GM19239 (cell line): ENCODE data around the gene PAQR7.
A peak's percentile ranks its signal among the peaks of the same experiment; 100 is the strongest.

Experiments used
- DNase-seq: peaks from one replicate; pipeline ENCODE4 v3.0.0; 2011; ENCODE audit warnings: low spot score; ENCODE audit not compliant: insufficient read length
- FAIRE-seq: peaks from 2 replicates; lab custom pipeline; 2011; peaks lifted over from hg19 to GRCh38; lab: Jason Lieb, UNC

PAQR7 gene, protein sequence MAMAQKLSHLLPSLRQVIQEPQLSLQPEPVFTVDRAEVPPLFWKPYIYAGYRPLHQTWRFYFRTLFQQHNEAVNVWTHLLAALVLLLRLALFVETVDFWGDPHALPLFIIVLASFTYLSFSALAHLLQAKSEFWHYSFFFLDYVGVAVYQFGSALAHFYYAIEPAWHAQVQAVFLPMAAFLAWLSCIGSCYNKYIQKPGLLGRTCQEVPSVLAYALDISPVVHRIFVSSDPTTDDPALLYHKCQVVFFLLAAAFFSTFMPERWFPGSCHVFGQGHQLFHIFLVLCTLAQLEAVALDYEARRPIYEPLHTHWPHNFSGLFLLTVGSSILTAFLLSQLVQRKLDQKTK

DNA sequence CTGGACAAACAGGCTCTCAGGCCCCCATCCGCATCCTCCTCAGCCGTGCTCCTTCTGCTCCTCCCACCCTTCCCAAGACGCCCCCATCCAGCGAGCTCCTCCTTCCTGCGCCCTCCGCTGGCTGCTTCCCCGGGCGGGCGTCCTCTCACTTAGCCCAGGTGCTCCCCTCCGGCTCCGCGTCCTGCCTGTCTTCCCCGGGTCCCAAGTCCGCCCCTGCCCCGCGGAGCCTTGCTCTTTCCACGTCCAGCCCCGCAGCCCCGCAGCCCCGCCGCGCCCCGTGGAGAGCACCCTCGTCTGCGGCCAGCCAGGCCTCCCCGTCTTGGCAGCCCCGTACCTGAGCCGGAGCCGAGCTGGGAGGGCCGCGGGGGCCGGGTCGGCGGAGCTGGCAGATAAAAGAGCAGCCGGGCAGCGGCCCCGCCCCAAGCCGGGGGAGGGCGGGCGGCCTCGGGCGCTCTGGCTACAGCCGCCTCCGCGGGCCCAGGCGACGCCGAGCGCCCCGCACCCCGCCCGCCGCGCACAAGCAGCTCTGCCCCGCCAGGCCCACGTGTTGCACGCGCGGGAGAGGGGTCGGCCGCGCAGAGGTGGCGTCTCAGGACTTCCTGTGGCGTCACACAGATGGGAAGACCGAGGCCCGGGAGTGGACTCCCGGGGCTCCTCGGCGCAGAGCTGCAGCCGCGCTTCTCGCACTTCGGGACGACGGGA is at the start of gene PAQR7:
Gene PAQR7 (minus strand): TSS at position 555 of the 702 bp plus-strand sequence. CDS start 11,869 bp downstream, outside the sequence.
- no peak for FAIRE-seq
- DNase-seq, result peak; percentile 67

DNA sequence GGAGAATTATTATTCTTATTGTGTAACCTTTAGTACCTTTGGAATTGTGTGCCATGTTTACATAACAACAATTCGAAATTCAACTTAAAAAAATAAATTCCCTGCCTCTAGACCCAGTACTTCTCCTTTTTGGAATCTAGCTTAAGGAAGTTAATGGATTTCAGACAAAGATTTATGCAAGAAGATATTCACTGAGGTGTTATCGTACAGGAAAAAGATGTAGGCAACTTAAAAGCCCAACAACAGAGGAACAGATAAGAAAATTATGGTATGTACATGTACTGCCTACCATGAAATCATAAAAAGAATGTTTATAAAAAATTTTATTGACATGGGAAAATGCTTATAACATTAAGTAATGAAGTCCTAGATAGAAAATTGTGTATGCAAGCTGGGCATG is 48.9 kb upstream of the PAQR7 start:
- FAIRE-seq, result no peak
- DNase-seq, result no peak

DNA sequence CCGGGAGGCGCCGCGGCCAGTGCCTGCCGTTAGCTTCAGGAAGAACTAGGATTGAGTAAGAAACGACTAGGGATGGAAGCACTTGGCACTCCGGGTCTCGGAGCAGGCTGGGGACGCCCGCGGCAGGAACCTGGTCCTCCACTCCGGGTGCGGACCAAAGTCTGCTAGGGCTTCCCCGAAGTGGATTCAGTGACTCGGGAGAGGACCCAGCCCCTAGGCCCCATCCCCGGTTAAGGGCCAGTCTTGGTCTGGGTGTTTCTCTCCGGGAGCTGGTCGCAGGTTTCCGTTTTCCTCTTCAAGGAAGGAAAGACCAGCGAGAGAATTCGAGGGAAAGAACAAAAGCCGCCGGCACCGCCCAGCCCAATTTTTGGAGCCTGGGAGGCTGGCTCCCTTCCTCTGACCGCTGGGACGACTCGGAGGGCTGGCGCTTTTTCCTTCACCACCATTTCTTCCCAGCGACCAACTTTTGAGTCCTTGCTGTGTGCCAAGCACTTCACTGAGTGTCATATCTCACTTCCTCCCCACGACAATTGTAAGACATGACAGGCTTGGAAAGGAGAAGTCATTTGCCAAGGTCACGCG is 47.6 kb upstream of the PAQR7 start:
- FAIRE-seq (peak; percentile 8), DNase-seq (no peak)

DNA sequence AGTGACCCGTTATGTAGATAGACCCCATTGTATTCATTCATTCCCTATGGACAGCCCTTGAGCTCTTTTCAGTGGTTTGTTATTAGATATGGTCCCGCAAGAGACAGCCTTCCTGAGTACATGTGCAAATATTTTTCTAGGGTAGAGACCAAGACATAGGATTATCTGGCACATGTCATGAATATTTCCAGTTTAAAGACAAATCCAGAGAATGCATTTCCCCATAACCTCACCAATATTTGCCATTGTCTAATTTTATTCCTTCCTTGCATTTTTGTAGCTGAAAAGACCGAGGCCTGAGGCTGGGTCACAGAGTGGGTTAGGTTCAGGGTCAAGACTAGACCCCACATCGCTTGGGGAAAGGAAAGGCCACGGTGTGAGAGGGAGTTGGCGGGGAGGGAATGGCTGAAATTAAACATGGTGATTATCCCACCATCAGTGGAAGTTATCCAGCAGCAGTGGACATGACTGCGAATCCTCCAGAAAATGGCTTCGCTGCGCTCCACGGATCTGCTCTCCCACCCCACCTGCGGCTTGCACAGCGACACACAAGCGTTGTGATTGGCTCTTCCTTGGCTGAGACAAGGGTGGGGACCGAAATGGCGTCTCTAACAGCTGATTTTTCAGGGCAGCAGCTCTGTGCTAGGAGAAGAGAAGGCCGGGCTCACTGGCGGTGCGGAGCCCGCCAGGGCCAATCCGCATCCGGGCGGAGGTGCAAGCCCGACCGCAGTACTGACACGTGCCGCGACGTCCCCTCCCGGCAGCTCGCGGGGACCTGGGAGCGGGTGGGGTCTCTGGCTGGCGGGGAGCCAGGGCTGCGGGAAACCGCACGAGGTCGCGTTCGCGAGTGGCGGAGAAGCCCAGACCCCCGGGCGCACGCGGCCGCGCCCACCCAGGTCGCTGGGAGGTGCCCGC is 46.8 kb upstream of the PAQR7 start:
- FAIRE-seq (no peak), DNase-seq (no peak)

DNA sequence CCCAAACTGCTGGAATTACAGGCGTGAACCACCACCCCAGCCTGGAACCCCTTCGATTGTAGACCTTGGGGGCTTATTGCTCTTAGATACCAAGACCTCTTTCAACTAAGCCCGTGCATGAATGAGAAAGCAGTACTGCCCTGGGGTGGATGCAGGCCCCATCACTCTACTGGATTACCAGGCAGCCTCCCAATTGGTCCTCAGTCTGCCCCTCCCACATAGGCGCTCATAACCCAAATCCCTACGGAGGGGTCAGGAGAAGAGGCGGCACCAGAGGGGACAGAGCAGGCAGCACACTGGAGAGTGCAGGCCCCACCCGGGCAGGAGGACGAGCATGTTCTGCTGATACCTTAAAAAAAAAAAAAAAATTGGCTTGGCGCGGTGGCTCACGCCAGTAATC is 43.1 kb upstream of the PAQR7 start:
- no peak for DNase-seq
- FAIRE-seq, result no peak

DNA sequence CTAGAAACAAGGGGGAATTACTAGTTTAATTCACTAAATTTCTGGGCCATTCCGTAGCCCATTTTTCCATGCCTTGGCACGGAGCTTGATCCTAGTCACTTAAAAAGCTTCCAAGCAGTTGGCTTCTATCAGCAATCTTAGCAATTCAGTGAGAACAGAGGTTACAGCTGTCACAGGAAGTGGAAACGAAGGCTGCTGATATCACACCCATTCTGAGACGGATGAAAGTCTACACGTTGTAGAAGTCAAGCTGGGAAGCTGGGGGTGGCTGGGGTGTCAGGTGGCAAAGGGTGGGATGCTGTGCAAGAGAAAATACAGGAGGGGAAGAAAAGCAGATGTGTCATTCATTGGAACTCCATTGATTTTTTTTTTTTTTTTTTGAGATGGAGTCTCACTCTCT is 42.5 kb upstream of the PAQR7 start:
- FAIRE-seq (no peak), DNase-seq (no peak)

DNA sequence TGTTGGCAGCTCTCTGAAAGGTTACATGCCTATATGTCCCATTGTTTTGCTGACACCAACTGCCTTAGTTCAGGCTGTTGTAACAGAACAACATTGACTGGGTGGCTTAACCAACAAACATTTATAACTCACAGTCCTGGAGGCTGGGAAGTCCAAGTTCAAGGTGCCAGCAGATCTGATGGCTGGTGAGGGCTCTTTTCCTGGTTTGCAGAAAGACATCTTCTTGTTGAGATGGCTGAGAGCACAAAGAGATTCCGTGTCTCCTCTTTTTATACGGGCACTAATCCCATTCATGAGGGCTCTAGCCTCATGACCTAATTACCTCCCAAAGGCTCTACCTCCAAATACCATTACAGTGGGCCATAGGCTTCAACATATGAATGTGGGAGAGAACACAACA is 41.0 kb upstream of the PAQR7 start:
- no peak for DNase-seq
- FAIRE-seq, result no peak

DNA sequence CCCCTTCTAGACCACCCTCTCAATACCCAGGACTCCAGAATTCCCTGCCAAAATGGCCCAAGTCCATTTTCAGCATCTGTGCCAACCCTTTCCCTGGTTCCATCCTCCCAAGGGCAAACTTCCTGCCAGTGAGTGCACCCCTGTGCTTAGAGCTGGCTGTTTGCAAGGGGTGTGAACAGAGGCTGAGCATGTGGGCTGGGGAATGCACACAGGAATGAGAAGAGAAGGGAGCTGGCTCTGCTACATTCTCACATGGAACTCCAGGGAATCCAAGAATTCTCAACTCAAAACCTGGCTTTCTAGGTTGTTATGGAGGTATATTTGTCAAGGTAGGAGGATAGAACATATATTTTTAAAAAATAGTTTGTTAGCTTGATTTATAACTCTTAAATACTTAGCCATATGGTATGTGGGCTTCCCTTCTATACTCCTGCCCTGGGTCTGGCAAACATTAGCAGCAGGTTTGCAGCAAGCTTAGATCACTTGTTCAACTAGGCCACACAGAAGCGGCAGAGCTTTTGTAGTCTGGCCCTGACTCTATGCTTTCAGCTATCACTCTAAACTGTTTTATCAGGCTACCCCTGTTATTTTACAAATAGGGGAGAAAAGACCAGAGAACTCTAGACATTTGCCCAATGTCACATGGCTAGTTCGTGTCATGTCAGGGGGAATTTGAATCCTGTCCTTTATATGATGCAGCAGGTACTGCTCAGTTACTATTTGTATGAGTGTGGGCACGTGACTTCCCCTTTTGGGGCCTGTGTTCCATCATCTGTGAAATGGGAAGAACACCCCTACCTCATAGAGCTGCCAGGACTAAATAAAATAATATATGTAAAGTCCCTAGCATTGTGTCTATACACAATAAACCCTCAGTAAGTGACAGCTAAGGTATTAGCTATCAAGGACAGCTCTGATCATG is 38.8 kb upstream of the PAQR7 start:
- FAIRE-seq (no peak), DNase-seq (no peak)

DNA sequence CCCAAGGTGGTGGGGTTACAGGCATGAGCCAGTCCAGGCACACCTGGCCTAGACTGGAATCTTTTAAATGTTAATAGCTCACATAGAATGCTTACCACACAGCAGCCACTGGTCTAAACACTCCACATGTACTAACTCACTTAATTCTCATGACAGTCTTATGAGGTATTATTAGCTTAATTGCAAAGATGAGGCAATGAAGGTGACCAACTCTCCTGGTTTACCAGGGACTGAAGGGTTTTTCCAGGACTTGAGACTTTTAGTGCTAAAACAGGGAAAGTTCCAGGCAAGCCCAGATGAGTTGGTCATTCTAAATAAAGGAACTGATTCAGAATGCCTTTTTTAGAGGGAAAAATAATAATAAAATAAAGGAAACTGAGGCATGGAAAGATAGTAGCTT is 37.7 kb upstream of the PAQR7 start:
- no peak for FAIRE-seq
- DNase-seq, result no peak

DNA sequence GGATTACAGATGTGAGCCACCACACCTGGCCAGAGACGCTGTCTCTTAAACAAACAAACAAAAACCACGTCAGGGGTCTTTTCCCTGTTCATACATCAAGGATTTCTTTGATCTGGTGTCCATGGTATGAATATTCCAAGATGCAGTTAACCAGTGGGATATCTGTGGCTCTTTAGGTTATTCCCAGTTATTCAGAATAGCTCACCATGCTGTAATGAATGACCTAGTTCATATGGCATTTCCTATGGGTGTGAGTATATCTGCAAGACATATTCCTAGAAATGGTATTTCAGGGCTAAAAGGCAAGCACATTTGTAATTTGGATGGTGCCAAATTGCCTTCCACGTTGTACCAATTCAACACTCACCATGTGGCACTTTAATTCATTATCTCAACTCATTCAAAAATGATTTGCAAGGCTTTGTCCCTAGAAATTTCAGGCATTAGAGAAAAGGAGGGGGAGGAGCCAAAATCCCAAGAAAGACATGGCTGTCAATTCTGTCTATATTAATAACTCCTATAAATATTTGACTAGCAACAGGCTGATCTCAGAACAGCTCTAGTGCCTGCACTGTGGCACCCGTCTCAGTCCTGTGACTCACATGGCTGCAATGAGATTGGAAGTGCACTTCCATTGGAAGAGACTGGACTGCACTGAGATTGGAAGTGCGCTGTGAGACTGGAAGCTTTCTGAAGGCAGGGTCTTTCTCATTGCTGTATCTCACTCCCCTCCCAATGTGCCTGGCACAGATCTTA is 36.7 kb upstream of the PAQR7 start:
- no peak for DNase-seq

DNA sequence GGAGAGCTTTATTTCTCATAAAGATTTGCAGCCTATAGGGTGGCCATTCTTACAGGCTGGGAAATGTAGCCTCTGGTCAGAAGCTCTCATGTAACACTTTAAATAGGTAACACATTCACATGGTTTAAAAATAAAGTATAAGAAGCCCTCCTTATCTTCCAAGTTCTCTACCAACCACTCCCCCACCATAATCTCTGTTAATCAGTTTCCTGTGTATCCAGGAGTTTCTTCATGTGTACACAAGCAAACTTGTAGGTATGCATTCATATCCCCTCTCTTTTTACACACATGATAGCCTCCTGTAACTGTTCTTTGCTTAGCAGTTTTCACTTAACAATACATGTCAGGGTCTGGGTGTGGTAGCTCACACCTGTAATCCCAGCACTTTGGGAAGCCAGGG is 35.7 kb upstream of the PAQR7 start:
- FAIRE-seq (no peak), DNase-seq (no peak)

More for the DNA sequence above, 36.7 kb upstream of the PAQR7 start:
- FAIRE-seq, result no peak

DNA sequence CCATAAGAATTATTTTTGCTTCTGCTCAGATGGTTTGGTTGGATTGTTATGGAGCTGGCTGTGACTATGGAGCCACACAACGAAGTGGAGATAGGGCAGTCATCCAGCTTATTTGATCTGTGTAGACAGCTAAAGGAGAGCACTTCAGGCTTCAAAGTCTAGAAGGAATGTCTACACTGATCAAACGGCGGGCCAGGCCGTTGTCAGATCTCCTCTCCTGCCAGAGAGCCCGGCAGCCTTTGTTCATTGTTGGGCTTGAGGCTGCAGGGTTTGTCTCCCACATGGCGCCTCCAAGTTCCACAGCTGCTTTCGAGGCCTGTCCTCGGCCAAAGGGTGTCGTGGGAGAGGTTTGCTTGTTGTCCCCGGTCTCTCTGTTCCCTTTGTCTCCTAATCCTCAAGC is 33.5 kb upstream of the PAQR7 start:
- no peak for FAIRE-seq
- no peak for DNase-seq

DNA sequence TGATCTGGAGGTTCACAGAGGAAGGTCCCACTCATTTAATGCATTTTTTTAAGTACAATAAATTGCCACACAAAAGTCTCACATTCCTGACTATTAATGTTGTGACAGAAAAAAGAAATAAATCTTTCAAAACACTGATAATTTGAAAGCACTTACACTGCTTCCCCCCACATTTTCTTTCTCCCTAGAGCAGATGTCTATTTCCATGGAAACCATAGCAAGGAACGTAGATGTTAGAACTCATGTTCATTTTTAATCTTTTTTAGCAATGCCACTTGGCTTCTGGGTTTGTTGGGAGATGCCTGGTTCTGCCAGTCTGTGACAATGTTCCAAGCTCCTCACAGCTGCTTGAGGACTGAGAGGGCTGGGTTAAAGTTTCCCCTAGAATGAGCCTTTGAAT is 32.7 kb upstream of the PAQR7 start:
- no peak for DNase-seq
- FAIRE-seq, result no peak

DNA sequence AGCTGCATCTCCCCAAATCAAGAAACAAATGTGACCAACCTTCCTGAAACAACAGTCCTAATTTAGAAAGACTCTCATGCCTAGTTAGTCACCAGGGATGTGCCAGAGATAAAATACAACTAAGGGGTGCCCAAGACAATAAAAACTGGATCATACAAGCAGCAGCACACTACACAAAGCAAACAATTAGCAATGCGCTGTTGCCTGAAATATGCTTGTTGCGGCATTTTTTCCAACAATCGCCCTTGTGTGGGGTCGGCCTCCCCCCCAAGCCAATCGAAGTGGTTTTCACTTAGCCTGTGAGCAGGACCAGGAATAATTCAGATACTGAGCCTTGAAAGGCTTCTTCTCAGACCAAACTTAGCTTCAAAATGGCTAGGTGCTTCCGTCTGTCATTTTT is 32.1 kb upstream of the PAQR7 start:
- DNase-seq, result no peak
- no peak for FAIRE-seq

DNA sequence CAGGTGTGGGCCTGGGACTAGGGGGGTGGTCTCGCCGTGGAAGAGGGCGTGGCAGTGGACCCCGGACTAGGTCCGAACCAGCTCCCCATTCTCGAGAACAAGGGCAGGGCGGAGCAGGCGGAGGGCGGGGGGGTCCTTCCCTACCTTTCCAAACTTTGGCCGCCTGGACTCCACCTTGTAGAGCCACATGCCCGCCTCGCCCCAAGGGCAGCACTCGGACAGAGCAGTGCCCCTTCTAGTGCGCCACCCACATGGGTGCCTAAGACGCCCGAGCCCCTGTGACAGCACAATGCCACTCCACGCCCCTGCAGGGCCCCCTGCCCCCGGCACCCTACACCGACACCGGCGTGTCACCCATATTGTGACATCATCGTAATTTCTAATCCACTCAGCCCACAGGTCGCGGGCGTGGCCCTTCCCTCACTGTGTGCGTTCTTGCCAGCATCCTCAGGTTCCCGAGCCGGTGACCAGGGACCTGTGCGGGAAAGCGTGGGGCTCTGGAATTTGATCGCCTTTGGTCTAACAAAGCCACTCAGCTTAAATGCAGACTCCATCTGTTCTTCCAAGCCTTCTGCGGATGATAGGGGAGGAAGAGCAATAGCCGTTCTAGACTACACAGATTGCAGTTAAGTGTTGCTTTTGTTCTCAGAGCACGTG is 31.3 kb upstream of the PAQR7 start:
- DNase-seq, result no peak
- no peak for FAIRE-seq

DNA sequence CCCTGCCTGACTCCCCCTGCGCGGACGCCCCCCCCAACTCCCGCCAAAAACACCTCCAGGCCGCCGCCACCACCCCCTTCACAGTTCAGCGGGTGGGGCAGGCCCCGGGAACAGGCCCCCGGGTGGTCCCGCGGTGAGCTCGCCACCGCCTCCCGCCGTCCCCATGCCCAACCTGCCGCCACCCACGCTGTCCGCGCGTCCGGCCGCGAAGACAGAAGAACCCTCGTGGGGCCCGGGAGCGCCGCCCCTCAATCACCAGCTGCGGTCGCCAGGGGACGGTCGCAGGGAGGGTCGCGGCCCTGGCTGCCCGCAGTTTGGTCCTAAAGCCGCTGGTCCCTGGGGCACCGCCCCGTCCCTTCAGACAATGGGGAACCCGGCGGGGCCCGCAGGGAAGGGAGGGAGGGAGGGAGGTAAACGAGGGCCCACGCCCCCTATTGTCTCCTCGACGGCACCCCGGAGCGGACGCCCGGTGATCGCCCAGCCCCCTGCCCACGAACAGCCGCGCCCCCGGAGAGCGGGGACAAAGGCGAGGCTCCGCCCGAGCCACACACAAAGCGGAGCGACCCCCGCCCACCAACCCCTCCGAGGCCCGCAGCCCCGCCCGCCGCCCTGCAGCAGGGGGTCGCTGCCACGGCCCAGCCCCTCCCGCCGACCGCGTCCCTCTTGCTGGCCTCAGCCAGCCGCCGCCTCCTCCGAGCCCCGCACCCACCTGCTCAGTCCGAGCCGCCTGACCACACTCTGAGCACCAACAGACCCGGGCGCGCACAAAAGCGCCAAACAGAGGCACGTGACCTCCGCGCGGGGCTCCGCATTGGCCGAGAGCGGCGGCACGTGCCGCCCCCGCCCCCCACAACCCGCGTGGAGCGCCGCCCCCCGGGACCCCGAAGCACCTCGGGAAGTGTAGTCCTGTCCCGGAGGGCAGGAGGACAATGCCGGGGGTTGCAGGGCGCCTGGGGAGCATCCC is 30.5 kb upstream of the PAQR7 start, which contains the start of gene STMN1:
Gene STMN1 (minus strand): TSS at position 740 of the 964 bp plus-strand sequence. CDS start 1,743 bp downstream, outside the sequence.
- FAIRE-seq (peak; percentile 92), DNase-seq (peak; percentile 88)
